Esophagus squamous epithelium (tissue), 5 donors: ENCODE results near the gene FGD6. TPM values are rescaled to one million over a fixed set of nuclear protein-coding genes. Genes with fewer than 3 reads are reported as not detected.
"Not testable (repeated sequence)": the region's sequence is repeated elsewhere in the genome, so short reads cannot be mapped to it uniquely, and the experiment has no call there.

Experiments
- DNase-seq: peaks from one replicate; lab custom pipeline; 2025; lab: John Stamatoyannopoulos, UW
- H3K27ac ChIP-seq, 4 donors: fragments of 200-600 bp; sonication (generic); one replicate each; pipeline ENCODE4 v1.5.1; 2016 to 2019; ENCODE audit warnings: mild to moderate bottlenecking in 1 of 4
- H3K27me3 ChIP-seq, 4 donors: fragments of 200-600 bp; sonication (generic); 1 replicate in 3 of 4; 2 replicates in 1 of 4; pipeline versions ENCODE4 v1.5.1 to v1.6.0; 2017 to 2021; ENCODE audit warnings: antibody characterized with exemption in 1 of 4
- H3K36me3 ChIP-seq, 3 donors: fragments of 200-600 bp; sonication (generic); one replicate each; pipeline ENCODE4 v1.5.1; 2016 to 2019
- H3K4me1 ChIP-seq, 3 donors: fragments of 200-600 bp; sonication (generic); one replicate each; pipeline ENCODE4 v1.5.1; 2017 to 2019
- H3K4me3 ChIP-seq, 4 donors: fragments of 200-600 bp; sonication (generic); 1 replicate in 3 of 4; 2 replicates in 1 of 4; pipeline ENCODE4 v1.5.1; 2016 to 2019; ENCODE audit warnings: mild to moderate bottlenecking in 2 of 4, moderate library complexity in 1 of 4
- H3K9me3 ChIP-seq, 3 donors: fragments of 200-600 bp; sonication (generic); one replicate each; pipeline ENCODE4 v1.5.1; 2016 to 2019
- CTCF ChIP-seq, 6 experiments: fragments of 450-650 bp in 4 of 6; fragments of 200-600 bp in 2 of 6; sonication (generic) in 2 of 6; IDR thresholded peaks; one replicate each; pipeline ENCODE4 v1.5.1; 2016 to 2019; ENCODE audit warnings: antibody characterized with exemption in 6 of 6, mild to moderate bottlenecking in 4 of 6, moderate library complexity in 4 of 6
- POLR2A ChIP-seq, 4 donors: fragments of 450-650 bp; IDR thresholded peaks; one replicate each; pipeline ENCODE4 v1.6.1; 2017; ENCODE audit warnings: antibody characterized with exemption in 4 of 4, mild to moderate bottlenecking in 4 of 4, moderate library complexity in 3 of 4
- WGBS, 2 donors: methylation state at CpG; one replicate each; pipeline ENCODE4 v1.1.5; 2018; 5-methylcytosine and 5-hydroxymethylcytosine counted together
- intact Hi-C: fragments of 100-400 bp; cut with DNase I; formaldehyde crosslinking; loops from one replicate; pipeline ENCODE4 v1.15.0; 2022
- total RNA-seq, 4 donors: library from RNA; depleted of rRNA; stranded (reverse); fragments of >200 nt; gene quantifications; one replicate each; pipeline ENCODE4 v1.1.0, GENCODE V29; 2016
- donor health status: DM: yes; HTN: yes; CAD: no.

Gene FGD6
- total RNA-seq, 4 donors from 2014 or later = 10.0 to 19.1 (median 13.2) TPM

- Histone ChIP-seq H3K9me3 (no peaks in the 10 kb centered on the region), H3K4me3 (no peak overlapping the region), H3K27ac (peak overlapping the region in 2 of 4 donors; percentile 19 to 24), H3K36me3 (peaks cover 0 to 74% (median 5%) of the 10 kb centered on the region in 3 donors), H3K27me3 (no peaks in the 10 kb centered on the region), H3K4me1 (peaks cover 0 to 9% (median 0%) of the 10 kb centered on the region in 3 donors)
- DNase-seq = no peak
- 27 to 61% methylated on average over 3 of the region's 3 CpGs for WGBS, 2 donors
- intact Hi-C loops = no loop called here
- TF ChIP-seq CTCF (IDR thresholded peaks at IDR 0.05) (no peak), POLR2A (IDR thresholded peaks at IDR 0.05) (no peak)
These were observed 120.4 kb downstream of the FGD6 start for GRCh38 chr12:95096852-95097251.

- Histone ChIP-seq H3K27ac (peak overlapping the region in 2 of 4 donors; percentile 19 to 24), H3K4me3 (no peak overlapping the region), H3K4me1 (peaks cover 0 to 9% (median 0%) of the 10 kb centered on the region in 3 donors), H3K9me3 (no peaks in the 10 kb centered on the region), H3K27me3 (no peaks in the 10 kb centered on the region), H3K36me3 (peaks cover 0 to 79% (median 5%) of the 10 kb centered on the region in 3 donors)
- TF ChIP-seq POLR2A (IDR thresholded peaks at IDR 0.05) (no peak), CTCF (IDR thresholded peaks at IDR 0.05) (no peak)
- no peak for DNase-seq
- WGBS, 2 donors = 78 to 82% methylated on average over 2 of the region's 2 CpGs
- intact Hi-C loops = no loop called here
These were observed 120.9 kb downstream of the FGD6 start for GRCh38 chr12:95096378-95096777.

GRCh38 chr12:95095866-95096265, 121.4 kb downstream of the FGD6 start:
- peaks cover 0 to 84% (median 5%) of the 10 kb centered on the region in 3 donors for H3K36me3 ChIP-seq
- DNase-seq, H3K9me3 ChIP-seq, H3K4me3 ChIP-seq, H3K27me3 ChIP-seq, H3K4me1 ChIP-seq, intact Hi-C loops: not testable (repeated sequence)
- H3K27ac ChIP-seq = peak overlapping the region in 1 of 4 donors; percentile 19
- 85 to 86% methylated on average over 2 of the region's 2 CpGs for WGBS, 2 donors

- intact Hi-C loops = no loop called here
- H3K27me3 ChIP-seq = no peaks in the 10 kb centered on the region
- TF ChIP-seq CTCF (IDR thresholded peaks at IDR 0.05) = no peak
- TF ChIP-seq POLR2A (IDR thresholded peaks at IDR 0.05) = no peak
- DNase-seq = no peak
- H3K9me3 ChIP-seq = no peaks in the 10 kb centered on the region
- no peak overlapping the region for H3K4me3 ChIP-seq
- H3K36me3 ChIP-seq = peaks cover 0 to 78% (median 0%) of the 10 kb centered on the region in 3 donors
- H3K4me1 ChIP-seq = peaks cover 0 to 7% (median 0%) of the 10 kb centered on the region in 3 donors
- no peak overlapping the region for H3K27ac ChIP-seq
- 79 to 80% methylated on average over 1 of the region's 1 CpG for WGBS, 2 donors
These were observed 127.8 kb downstream of the FGD6 start for GRCh38 chr12:95089462-95089861.

- H3K27ac ChIP-seq = no peak overlapping the region
- intact Hi-C loops = no loop called here
- H3K4me1 ChIP-seq = peaks cover 0 to 15% (median 0%) of the 10 kb centered on the region in 3 donors
- no peak for DNase-seq
- no peaks in the 10 kb centered on the region for H3K27me3 ChIP-seq
- 84 to 89% methylated on average over 3 of the region's 3 CpGs for WGBS, 2 donors
- H3K9me3 ChIP-seq = no peaks in the 10 kb centered on the region
- TF ChIP-seq CTCF (IDR thresholded peaks at IDR 0.05) = no peak
- no peak for TF ChIP-seq POLR2A (IDR thresholded peaks at IDR 0.05)
- H3K4me3 ChIP-seq = no peak overlapping the region
- H3K36me3 ChIP-seq = peaks cover 0 to 76% (median 0%) of the 10 kb centered on the region in 3 donors
These were observed 128.9 kb downstream of the FGD6 start for GRCh38 chr12:95088379-95088778.

GRCh38 chr12:95085612-95086011, 131.7 kb downstream of the FGD6 start:
- DNase-seq = no peak
- Histone ChIP-seq H3K4me3 (no peak overlapping the region), H3K4me1 (peaks cover 0 to 19% (median 0%) of the 10 kb centered on the region in 3 donors), H3K27ac (no peak overlapping the region), H3K36me3 (peaks cover 0 to 54% (median 0%) of the 10 kb centered on the region in 3 donors), H3K9me3 (no peaks in the 10 kb centered on the region), H3K27me3 (no peaks in the 10 kb centered on the region)
- intact Hi-C loops = no loop called here
- TF ChIP-seq POLR2A (IDR thresholded peaks at IDR 0.05) = no peak
- TF ChIP-seq CTCF (IDR thresholded peaks at IDR 0.05) = no peak
